GM18951 (cell line): Measurements from ENCODE around the gene TBX4.
"Not testable (repeated sequence)": the region's sequence is repeated elsewhere in the genome, so short reads cannot be mapped to it uniquely, and the experiment has no call there.

Source experiments
- POLR2A ChIP-seq: IDR thresholded peaks from 4 replicates; pipeline ENCODE4 v1.6.1; 2011; ENCODE audit warnings: mild to moderate bottlenecking; ENCODE audit not compliant: insufficient read length, insufficient read depth; ENCODE audit errors: extremely low read depth
- in situ Hi-C: fragments of 300-500 bp; cut with MboI; formaldehyde crosslinking; loops from one replicate; pipeline ENCODE4 v1.12.0; 2022; ENCODE audit warnings: low sequenced_read_pairs, mixed read lengths, inconsistent platforms; ENCODE audit not compliant: unreplicated experiment

The TBX4 gene

GRCh38 chr17:61447358-61447757 is 4.9 kb upstream of the TBX4 start:
- no peak for TF ChIP-seq POLR2A
- in situ Hi-C loops: no loop called here

- TF ChIP-seq POLR2A: no peak
- in situ Hi-C loops: no loop called here
These were observed 4.2 kb upstream of the TBX4 start for GRCh38 chr17:61448042-61448441.

DNA sequence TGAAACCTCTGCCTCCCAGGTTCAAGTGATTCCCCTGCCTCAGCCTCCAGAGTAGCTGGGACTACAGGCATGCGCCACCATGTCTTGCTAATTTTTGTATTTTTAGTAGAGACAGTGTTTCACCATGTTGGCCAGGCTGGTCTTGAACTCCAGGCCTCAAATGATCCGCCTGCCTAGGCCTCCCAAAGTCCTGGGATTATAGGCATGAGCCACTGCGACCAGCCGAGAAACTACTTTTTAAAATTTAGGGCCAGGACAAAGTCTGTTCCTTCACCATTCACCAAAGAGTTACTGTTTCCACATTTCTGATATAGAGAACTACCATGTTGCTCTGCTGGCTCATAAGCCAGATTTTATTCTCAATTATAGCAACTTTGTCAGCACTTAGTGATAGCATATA is 3.1 kb upstream of the TBX4 start:
- in situ Hi-C loops: not testable (repeated sequence)

DNA sequence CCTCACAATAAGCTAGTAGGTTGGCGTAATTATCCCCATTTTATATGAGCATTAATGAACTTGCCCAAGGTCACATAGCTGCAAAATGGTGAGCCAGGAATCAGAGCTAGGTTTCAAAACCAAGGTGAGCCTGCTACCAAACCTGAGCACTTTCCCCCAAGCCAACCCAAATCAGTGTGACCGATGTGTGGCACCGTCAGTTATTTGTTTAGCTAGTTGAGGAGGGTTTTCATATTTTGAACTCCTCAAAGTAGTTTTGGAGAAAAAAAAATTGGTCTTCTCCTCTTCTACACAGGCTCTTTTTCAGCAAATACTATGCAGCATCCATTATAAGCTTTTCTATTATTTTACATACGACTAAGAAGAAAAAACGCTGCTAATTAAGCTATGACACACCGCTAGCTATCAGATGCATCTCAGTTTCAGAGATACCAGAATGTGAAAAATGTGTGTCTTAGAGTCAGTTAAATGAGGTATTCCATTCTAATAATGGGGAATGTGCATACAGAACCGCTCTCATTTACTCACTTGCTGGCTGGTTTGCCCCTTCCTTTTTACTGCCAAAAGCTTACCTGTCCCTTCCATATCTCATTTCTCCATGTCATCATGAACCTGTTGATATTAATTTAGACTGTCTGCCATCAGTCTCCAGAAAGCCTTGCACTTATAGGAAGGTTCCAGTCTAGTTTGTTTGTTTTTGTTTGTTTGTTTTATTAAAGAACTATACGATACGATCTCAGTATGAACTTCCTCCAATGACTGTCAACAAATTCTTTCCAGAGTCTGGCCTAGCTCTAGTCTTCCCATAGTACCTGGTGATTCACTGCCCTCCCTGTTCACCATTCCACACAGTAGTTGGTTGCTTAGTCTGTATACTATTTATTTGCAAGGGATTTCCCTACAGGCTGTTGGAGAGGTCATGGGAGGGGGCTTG is 2.2 kb upstream of the TBX4 start:
- in situ Hi-C loops: no loop called here
- TF ChIP-seq POLR2A: no peak

GRCh38 chr17:61450641-61451537 is 1.3 kb upstream of the TBX4 start:
- no peak for TF ChIP-seq POLR2A
- in situ Hi-C loops: no loop called here

DNA sequence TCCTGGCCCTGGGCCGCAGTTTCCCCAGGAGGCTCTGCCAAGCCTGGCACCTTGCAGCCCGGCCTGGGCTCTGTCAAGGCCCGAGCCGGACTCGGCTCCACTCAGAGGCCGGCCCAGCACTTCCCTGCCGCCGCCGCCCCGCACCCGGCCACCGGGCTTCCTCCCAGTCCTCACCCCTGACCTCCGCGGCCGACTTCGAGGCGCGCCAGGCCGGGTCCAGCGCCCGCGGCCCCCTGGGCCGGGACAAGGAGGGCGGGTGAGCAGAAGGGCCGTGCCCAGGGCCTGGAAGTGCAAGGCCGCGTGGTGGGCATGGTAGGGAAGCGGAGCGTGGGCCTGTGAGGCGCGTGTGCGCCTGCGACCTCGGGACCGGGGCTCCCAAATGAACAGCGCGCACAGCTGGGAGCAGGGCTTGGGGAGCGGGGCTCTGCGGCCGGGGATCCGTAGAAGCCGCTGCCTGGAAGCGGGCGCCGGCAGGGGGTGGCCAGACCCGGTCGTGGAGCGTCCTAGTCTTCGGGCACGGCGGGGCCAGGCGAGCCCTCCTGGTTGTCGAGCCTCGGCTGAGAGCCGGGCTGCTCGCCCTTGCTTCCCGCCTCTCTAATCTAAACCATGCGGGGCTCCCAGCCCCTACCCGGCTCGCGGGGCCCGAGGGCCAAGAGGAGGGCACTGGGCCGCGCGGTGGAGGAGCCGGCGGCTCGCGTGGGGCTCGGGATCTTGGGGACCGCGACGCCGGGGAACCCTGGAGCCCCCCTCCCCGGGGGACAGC is 503 bp upstream of the TBX4 start:
- in situ Hi-C loops: no loop called here
- TF ChIP-seq POLR2A: no peak

- TF ChIP-seq POLR2A: no peak
- in situ Hi-C loops: no loop called here
These were observed 1.6 kb downstream of the TBX4 start for GRCh38 chr17:61453566-61454380.

- TF ChIP-seq POLR2A: no peak
- in situ Hi-C loops: no loop called here
These were observed 2.4 kb downstream of the TBX4 start for GRCh38 chr17:61454381-61455323.

DNA sequence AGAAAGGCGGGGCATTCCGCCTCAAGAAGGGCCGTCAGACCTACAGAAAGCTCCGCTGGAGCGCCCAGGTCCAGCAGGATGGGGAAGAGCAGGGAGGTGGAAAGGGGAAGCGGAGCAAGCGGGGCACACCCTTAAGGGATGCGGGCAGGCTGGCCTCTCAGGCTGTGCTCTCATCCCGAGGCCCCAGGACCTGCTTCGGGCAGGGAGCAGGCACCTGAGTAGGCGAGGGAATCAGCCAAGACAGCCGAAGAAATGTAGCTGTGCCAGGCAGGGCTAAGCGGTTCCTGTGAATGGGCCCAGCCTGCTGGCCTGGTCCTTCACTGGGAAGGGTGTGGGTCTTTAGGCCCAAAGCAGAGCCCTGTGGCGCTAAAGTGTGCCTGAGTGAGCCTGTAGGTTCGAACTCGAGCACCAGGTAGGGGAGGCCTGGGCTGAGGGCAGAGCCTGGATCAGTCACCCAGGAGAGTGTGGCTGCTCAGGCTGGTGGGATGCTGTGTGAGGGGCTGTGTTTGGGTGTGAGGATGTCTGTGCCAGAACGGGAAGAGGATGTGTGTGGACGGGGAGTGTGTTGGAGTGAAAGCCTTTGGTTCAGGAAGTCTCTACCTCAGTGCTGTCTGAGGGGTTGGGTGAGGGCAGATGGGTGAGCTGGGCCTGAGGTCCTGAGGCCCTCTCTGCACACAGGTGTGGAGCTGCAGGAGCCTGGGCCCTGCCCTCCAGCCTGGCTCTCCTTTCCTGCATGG is 3.3 kb downstream of the TBX4 start:
- TF ChIP-seq POLR2A: no peak
- in situ Hi-C loops: no loop called here

GRCh38 chr17:61456061-61456681 is 3.9 kb downstream of the TBX4 start:
- TF ChIP-seq POLR2A: no peak
- in situ Hi-C loops: no loop called here

DNA sequence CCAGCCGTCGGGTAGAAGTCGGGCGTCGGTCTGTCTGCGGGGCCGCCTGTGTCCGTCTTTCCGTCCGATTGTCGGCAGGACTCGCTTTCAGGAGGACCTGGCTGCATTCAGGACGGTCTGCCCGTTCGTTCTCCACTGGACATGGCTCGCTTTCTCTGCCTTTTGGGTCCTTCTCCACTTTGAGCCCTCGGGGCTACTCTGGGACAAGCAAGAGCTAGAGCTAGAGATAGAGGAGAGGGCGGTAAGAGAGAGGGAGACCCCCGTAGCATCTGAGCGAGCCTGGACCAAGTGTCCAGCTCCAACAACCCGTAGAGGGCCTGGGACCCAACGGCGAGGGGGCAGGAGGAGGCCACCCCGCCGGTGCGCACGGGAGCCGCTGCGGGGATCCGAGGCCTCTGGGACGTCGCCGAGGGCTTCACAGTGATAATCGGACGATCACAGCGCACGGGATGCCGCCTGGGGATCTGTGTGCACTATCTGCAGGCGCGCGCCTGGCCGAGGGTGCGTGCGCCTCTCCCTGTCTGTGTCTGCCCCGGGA is 4.5 kb downstream of the TBX4 start:
- in situ Hi-C loops: no loop called here
- TF ChIP-seq POLR2A: no peak
